HG02981 (cell line): Measurements from ENCODE around the gene CAMK2A.

Experiments
- ATAC-seq: cut with Tn5 transposase; IDR thresholded peaks from one replicate; pipeline ENCODE4 v1.9.1; 2021; ENCODE audit warnings: mild to moderate bottlenecking, moderate library complexity; ENCODE audit not compliant: unreplicated experiment

CAMK2A gene

DNA sequence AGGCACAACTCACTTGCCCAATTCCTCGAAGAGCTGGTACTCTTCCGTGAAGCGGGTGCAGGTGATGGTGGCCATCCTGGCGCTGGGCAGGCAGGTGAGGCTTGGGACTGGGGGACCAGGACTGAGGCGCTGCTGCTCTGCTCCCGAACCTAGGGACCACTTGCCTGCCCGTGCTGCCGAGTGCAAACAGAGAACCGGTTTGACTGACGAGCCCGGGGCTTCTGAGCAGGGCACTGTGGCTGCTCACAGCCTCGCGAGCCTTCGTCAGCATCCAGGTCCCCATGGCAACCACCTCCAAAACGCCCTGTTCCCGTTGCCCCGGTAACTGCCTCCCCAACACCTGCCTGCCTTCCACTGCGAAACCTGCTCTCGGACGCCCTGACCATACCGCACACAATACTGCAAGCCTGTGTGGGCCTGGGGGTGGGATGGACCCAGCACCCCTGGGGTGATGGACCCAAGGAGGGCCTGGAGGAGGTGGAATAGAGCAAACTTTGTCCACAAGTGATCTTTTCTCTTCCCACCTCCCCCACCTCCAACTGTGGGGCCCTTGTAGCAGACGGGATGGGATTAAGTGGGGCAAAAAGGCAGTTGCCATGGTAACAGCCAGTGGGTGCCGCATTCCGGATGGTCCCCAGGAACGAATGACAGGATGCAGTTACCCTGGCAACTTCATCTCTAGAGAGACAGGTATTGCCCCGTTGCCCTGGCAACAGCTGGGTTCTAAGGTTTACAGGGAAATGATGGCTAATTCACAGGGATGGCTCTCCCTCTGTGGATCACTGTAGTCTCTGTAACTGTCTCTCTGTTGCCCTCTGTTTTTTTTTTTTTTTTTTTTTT lies at the start of gene CAMK2A:
TSS of gene CAMK2A (minus strand) at position 223 of the 840 bp plus-strand sequence. CDS start at position 75, 148 bp downstream.
- no peak for ATAC-seq

DNA sequence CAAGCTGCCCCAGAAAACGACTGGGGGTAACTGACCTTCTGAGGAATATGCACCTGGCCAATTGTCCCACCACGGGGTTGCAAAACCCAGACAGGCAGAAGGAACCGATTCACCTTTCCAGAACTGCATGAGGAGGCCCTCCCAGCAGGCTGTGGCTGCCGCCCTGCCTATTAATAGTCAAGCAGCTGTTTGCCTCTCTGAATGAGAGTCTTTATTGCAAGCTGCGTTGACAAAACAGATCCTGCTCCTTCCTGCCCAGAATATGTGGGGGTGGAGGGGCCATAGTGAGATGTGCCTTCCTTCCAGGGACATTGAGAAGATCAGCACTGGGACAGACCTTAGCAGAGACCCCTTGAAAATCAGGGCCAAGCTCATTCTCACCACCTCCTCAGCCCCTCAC lies 49.6 kb upstream of the CAMK2A start:
- ATAC-seq, result no peak

DNA sequence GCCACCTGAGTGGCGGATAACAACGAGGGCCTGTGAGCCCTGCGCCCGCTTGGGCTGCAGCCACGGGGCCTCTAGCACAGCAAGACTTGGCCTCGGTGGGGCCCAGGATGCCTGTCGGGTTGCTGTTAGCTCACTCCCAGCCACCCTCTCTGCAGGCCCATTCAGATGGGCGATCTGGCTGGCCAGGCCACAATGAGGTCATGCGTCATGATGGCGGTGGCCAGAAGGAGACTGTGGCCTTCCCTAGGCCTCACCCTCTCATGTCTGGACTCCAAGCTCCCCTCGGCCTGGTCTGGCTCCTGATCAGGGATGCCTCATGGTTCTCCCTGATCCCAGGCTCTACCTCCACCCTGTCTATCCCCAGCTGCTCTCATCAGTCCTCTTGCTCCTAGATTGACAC lies 49.0 kb upstream of the CAMK2A start:
- no peak for ATAC-seq

DNA sequence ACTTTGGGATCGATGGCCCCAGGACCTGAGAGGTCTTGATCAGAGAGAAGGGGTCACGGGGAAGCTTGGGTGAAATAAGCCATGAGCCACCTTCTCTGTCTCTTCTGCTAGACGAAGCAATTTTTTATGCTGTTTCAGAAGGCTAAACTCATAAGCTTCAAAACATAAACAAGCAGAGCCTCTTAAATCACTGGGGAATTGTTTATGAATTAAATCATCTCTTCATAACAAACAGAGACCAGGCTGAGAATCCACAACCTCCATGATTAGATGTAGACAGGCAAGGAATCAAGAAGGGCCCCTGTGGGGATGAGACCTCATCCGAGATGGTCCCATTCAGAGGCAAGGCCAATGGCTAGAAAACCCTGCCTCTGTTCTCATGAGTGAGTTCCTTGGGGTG lies 46.2 kb upstream of the CAMK2A start:
- no peak for ATAC-seq

DNA sequence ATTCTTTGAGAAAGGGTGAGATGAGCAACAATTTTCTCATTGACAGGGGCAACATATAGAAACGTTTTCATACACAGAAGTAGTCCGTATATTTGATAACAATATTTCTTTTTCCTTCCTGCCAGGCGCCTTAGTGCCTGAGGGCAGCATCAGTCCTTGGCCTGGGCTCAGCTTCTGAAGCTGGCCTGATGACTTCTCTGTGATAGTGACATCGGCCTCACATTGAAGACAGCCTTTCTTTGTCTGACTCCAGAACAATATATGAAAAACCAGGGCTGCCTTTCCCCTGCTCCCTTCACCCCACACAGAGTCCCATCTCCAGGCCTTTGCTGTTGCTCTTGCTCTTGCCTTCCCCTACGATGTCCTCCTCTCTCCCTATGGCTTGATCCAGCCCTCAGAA lies 43.8 kb upstream of the CAMK2A start:
- no peak for ATAC-seq

DNA sequence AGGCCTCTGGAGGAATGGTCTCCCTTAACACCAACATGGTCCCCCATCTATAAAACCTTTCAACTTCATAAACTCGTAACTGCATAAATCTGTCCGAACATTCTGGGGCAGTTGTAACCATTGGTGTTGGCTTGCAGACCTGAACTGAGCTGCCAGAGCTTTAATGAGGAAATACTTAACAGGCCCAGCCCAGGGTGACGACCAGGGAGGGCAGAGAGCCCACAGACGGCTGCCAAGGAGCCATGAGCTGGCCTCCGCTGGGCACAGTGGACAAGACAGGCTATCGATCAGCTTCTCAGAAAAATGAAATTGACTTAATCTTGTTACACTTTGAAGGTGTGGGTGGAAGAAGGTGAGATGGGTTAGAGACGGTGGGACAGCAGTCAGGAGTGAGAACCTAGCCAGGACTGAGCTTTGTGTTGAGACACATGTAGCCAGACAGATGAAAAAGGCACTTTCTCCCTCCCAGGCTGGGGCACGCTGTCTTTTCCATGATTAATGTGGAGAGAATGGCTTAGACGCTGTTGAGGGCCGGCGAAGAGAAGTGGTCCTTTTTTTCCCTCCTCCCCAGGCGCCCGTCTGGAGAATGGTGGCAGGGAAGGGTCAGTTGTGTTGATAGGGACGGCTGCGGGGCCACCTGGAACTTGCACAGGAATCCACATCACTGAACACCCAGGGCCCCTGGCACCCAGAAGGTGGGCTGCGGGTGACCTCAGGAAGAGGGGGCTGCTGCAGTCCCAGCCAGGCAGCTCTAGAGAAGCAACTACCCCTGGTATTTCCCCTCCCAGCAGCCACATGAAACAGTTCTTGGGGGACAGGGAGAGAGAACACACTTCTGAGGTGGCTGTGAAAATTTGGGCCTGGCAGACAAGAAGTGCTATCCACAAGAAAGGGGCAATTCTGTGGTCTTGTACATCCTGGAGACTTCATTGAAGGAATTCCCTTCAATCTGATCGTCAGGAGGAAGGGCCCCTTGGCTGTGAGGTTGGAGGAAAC lies 40.6 kb upstream of the CAMK2A start:
- ATAC-seq, result no peak

DNA sequence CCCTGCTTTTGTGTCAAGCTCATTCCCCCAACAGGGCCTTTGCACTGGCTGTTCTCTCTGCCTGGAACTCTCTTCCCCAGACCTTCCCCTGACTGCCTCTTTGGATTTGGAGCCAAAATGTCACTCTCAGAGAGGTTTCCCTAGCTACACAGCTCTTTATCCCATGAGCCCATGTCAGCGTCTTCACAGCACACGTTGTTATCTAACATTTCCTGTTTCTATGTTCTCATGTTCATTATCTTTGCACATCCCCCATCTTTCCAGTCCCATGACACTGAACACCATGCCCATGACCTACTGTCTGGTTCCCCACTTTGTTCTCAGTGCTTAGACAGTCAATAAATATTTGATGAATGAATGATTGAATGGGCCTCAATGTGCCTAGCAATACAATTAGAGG lies 39.5 kb upstream of the CAMK2A start:
- no peak for ATAC-seq

DNA sequence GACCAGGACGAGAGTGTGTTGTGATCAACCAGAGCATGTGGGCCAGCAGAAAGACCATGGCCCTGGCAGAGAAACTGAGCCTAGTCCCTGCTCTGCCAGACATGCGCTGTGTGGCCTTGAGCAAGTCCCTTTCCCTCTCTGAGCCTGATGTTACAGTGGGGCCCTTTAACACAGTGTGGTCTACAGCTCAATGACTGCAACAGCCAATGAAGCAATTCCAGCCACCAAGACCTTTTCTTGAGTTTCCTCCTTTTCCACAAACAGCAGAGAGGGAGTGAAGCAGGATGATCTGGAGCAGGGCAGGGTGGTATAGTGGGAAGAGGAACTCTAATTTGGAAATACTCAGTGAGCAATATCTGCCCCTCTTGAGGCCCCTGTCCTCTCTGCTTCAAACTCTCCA lies 38.9 kb upstream of the CAMK2A start:
- no peak for ATAC-seq

DNA sequence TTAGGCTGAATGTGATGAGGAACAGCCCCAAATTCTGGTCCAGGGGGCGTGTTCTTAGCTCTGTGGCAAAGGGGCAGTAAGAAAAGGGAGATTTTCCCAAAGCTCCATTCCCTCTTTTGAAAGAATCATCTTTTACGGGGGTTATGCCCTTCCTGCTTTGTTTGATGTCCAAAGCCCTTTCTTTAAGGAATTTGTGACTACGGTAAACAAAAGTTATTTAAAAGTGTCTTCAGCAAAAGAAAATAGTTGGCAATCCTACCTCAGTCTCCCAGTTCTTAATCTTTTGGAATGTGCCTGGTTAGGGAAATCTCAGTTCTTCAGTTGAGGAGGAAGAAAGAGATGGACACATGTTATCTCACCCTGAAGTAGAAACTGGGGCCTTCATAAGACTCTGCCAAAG lies 37.6 kb upstream of the CAMK2A start:
- no peak for ATAC-seq

DNA sequence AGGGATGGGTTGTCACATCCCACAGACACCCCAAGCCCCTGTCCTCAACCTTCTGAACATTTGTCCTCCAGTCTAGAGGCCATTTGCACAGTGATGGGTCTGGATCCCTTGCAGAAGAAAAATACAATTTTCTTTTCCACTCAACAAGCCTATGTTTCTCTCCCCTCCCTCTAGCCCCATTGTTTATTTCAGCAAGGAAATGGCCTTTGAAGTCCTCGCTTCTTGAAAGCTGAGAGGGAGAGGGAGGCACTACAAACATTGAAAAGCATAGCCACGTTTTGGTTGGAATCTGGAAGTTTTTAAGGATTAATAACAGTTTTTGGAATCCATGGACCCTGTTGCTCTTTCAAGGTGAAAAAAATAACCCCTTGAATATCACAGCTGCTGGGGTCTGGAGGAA lies 37.1 kb upstream of the CAMK2A start:
- no peak for ATAC-seq

DNA sequence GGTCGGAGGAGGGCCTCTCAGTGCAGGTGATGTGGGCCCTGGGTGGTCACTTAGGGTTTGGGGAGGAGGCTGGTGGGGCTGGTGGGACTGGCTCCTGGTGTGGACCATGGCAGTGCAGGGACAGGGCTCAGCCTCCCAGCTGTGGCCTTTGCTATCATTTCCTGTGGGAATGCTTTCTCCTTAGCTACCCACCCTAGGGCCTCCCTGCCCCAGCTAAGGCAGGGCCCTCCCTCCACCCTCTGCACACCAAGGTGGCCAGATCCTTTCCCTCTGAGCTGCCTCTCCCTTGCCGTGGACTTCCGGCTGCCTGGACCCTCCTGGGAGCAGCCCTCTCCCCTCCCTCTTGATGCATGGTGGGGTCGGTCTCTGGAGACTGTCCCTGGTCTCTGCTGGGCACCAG lies 35.9 kb upstream of the CAMK2A start:
- ATAC-seq, result no peak

DNA sequence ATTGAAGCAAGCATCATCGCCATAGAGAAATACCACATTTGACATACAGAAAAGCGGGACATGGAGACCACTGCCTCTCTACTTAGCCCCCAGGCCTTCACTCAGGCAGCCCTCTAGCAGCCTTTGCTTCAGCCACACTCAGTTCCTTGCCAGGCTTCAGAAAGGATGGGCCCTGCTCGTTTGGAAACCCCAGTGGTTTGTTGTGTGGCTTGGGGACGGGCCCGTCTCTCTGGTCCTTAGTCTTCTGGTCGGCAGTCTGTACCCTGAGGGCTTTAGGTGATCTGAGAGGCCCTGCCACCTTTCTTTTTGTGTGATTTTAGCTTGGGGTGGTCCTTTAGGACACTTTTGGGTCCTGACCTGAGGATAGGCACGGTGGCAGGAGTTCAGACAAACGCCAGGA lies 34.2 kb upstream of the CAMK2A start:
- ATAC-seq, result no peak

DNA sequence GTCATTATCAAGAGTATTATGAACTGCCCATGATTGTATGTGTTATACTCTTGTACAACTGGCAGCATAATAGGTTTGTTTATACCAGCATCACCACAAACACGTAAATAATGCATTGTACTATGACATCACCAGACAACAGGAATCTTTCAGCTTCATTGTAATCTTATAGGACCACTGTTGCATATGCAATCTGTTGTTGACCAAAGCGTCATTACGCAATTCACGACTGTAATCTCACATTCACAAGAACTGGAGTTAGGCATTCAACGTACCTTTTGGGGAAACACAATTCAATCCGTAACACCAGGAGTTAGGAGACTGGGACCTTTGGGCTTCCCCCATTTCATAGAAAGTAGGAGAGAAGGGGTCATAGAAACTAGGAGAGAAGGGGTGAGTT lies 33.5 kb upstream of the CAMK2A start:
- ATAC-seq, result no peak

DNA sequence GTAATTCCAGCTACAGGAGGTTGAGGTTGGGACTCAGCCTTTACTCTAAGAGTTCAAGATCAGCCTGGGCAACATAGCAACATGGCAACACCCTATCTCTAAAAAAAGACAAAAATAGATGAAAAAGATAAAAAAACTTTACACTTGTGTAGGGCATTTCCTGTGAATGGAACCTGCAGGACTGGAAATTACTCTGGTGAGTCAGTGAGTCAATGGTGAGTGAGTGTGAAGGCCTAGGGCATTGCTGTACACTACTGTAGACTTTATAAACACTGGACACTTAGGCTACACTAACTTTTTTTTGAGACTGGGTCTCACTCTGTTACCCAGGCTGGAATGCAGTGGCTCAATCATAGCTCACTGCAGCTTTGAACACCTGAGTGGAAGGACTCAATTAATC lies 32.6 kb upstream of the CAMK2A start:
- ATAC-seq, result no peak

DNA sequence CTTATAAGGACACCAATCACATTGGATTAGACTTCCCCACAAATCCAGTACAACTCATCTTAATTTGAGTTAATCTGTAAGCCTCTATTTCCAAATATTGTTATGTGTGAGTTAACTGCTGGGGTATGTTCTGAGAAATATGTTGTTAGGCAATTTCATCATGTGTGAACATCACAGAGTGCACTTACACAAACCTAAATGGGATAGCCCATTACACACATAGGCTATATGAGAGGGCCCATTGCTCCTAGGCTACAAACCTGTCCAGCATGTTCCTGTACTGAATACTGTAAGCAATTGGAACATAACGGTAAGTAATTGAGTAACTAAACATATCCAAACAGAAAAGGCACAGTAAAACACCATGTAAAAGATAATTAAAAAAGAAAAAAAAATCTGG lies 32.2 kb upstream of the CAMK2A start:
- ATAC-seq, result no peak

DNA sequence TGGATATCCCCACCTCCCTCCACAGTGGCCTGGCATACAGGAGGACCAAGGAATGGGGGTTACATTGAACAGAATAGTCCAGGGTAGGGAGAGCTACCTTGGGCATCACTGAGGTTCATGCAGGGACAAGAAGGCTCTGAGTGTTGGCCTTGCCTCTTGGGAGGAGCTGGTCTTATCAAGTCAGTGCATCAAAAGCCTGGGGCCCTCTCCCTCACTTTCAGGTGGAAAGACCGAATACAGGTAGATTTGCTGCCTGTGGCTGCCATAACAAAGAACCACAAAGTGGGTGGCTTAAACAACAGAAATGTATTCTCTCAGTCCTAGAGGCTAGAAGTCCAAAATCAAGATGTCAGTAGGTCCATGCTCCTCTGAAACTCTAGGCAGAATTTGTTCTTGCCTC lies 31.6 kb upstream of the CAMK2A start:
- ATAC-seq, result no peak

DNA sequence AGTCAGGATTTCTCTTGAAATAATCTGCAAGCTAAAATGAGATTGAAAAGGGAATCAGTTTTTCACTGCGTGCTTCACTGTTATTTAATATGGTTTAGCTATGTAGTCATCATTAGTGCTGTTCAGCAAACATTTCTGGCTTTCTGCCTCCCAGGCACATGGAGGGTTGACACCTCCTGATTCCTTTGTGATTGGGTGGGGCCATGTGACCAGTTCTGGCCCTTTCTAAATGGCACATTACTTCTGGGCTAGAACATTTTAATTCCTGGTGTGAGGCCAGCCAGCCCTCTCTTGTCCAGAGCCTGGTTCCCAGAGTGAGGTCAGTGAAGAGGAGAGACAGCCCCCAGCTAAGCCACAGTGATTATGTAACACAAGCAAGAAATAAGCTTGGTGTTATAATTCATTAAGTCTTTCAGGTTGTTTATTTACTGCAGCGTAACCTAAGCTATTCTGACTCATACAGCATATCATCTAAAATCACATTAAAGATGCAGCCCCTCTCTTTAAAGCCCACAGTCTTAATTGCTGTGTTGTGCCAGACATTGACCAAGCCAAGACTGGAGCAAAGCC lies 30.6 kb upstream of the CAMK2A start:
- ATAC-seq, result no peak

DNA sequence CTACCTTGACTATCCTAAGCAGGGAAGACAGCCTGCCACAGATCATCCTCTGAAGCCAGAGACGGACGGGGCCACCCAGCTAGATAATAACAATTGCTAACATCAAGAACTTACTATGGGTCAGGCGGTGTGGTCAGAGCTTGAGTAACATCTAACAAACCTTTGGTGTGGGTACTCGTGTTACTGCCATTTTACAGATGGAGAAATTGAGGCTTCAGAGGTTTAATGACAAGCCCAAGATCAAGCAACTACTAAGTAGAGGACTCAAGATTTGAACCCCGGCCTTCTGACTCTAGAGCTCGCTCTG lies 29.9 kb upstream of the CAMK2A start:
- ATAC-seq, result no peak

DNA sequence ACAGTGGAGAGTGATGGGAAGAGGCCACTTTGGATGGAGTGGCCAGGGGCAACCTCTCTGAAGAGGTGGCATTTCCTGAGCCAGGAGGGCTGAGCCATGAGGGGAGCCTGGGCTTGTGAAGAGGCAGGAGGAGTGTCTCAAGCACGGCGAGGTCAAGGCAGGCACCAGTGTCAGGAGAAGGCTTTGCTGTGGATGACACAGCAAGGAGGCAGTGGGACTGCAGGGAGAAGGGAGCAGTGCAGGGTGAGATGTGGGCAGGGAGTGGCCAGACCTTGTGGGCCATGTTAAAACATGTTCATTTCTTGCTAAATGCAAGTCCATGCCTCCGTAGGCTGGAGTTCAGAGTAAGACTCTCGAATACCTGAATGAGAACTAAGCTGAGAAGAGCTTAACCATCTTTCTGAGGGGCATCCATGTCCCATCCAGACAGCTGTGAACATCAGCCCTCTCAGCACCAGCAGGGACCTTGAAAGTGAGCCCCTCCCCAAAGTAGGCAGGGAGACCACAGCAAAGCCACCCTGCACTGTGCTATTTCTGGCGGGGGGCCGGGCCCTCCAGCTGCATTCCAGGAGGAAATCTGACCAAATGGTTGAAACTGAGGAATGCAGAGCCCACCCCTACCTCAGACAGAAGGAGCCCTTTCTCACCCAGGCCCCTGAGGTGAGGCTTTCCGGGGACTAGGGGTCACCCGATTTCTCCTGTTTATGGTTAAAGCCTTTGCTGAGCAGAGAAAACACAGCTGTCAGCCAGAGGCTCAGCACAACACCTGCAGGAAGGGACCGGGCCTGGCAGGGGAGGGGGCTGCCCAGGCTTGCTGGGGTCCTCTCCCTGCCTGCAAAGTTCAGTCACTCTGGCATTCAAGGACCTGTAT lies 29.3 kb upstream of the CAMK2A start:
- ATAC-seq, result no peak

DNA sequence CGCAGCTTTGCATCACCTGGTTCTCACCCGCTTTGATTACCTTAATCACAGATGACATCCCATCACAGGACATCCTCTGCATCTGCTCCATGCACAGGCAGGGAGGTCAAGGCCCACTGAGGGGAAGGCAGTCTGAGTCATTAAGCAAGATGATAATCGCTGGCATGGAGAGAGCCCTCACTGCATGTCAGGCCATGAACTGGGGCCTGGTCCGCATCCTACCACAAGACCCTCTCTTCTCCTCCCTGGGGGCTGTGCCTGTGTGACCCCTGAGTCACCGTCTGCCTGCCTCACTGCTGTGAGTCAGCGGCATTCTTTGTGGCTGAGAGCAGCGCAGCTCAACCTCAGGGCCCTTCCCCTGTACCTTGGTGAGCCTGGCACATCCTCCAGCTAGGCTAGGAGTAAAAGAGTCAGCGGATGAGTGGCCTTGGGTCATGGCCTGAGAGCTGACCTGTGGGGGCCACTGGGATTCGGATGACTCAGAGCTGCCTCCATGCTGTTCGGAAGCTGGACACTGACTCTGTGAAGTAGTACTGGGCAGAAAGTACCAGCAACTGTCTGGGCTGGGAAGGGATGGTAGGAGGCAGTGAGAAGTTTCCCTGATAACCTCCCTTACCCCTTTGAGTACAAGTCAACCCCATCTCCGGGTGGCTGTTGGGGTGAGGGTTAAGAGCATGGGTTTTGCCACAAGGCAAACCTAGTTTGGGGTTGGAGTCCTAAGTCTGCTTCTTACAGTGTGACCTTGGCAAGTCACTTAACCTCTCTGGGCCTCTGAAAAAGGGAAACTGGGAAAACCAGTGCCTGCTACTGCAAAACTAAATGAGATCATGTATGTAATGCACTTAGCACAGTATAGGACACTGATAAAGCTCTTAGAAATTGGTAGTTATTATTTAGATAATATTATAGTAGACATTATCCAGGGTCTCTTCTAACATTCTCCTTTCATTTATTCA lies 27.8 kb upstream of the CAMK2A start:
- ATAC-seq, result no peak
